Left lung (tissue), 10 donors: ENCODE results near the gene C19orf44. TPM values are rescaled to one million over a fixed set of nuclear protein-coding genes. Genes with fewer than 3 reads are reported as not detected.
"Not testable (repeated sequence)": the region's sequence is repeated elsewhere in the genome, so short reads cannot be mapped to it uniquely, and the experiment has no call there.

Source experiments
- ATAC-seq: fragments of 200-7000 bp; cut with Tn5 transposase; one replicate; pipeline ENCODE4 v1.9.1; 2020; ENCODE audit warnings: moderate library complexity
- DNase-seq, 4 donors: peaks; one replicate each; pipeline ENCODE4 v3.0.0-alpha.2; 2013 to 2020
- H3K27ac ChIP-seq, 2 donors: fragments of 200-600 bp; sonication (generic) in 1 of 2; one replicate each; pipeline versions ENCODE4 v1.5.0 to v1.8.0; 2020 to 2021
- H3K27me3 ChIP-seq, 2 donors: fragments of 200-600 bp; sonication (generic) in 1 of 2; one replicate each; pipeline versions ENCODE4 v1.5.0 to v1.8.0; 2020 to 2021
- H3K36me3 ChIP-seq, 2 donors: fragments of 200-600 bp; sonication (generic) in 1 of 2; one replicate each; pipeline versions ENCODE4 v1.5.0 to v1.8.0; 2020 to 2021
- H3K4me1 ChIP-seq, 2 donors: fragments of 200-600 bp; one replicate each; pipeline ENCODE4 v1.8.0; 2021
- H3K4me3 ChIP-seq, 2 donors: fragments of 200-600 bp; sonication (generic) in 1 of 2; one replicate each; pipeline versions ENCODE4 v1.5.0 to v1.8.0; 2020 to 2021; ENCODE audit warnings: mild to moderate bottlenecking in 1 of 2
- H3K9me3 ChIP-seq, 2 donors: fragments of 200-600 bp; sonication (generic) in 1 of 2; one replicate each; pipeline versions ENCODE4 v1.5.0 to v1.8.0; 2020 to 2021
- CTCF ChIP-seq, 2 donors: fragments of 200-600 bp; sonication (generic) in 1 of 2; IDR thresholded peaks; one replicate each; pipeline versions ENCODE4 v1.5.0 to v1.8.0; 2021; ENCODE audit warnings: antibody characterized with exemption in 2 of 2
- intact Hi-C, 2 donors: fragments of 100-400 bp; cut with DNase I; formaldehyde crosslinking; loops; one replicate each; pipeline versions ENCODE4 v1.11.2 to v1.14.2; 2022
- polyA plus RNA-seq, 6 donors: library from polyadenylated mRNA; unstranded; fragments of 120-200 nt; gene quantifications; one replicate each; pipeline ENCODE4 v1.2.1, GENCODE V29; 2013; ENCODE audit not compliant: insufficient read length in 6 of 6
- total RNA-seq, 2 donors: library from RNA; stranded (reverse); fragmentation: NEBNext Ultra II Directional; extraction: Animal tissue kit (Norgen Biotek cat#: 25700); gene quantifications; one replicate each; pipeline ENCODE4 v1.2.1, GENCODE V29; 2021
- donor health status: DM: no; HTN: yes; CAD: no.
- donor health status: DM: no; HTN: no; CAD: no.

Gene C19orf44
- total and polyA plus RNA-seq, 8 donors, result 4.9 to 18.7 (median 15.0) TPM

GRCh38 chr19:16497837-16498236, 1.6 kb downstream of the C19orf44 start:
- H3K4me3 ChIP-seq, result no peak overlapping the region
- no peak for TF ChIP-seq CTCF (IDR thresholded peaks at IDR 0.05)
- H3K4me1 ChIP-seq, result peaks cover 0 to 11% of the 10 kb centered on the region in 2 donors
- intact Hi-C loops, result no loop called here
- no peaks in the 10 kb centered on the region for H3K9me3 ChIP-seq
- H3K27ac ChIP-seq, result no peak overlapping the region
- H3K36me3 ChIP-seq, result peaks cover 0 to 12% of the 10 kb centered on the region in 2 donors
- no peak for ATAC-seq
- no peaks in the 10 kb centered on the region for H3K27me3 ChIP-seq
- DNase-seq, result peak in 1 of 4 donors; percentile 34

GRCh38 chr19:16504271-16504670, 8.1 kb downstream of the C19orf44 start:
- TF ChIP-seq CTCF (IDR thresholded peaks at IDR 0.05), result no peak
- no peak overlapping the region for H3K4me3 ChIP-seq
- H3K27me3 ChIP-seq, result no peaks in the 10 kb centered on the region
- no peaks in the 10 kb centered on the region for H3K4me1 ChIP-seq
- H3K27ac ChIP-seq, result no peak overlapping the region
- peaks cover 0 to 41% of the 10 kb centered on the region in 2 donors for H3K36me3 ChIP-seq
- H3K9me3 ChIP-seq, result no peaks in the 10 kb centered on the region
- intact Hi-C loops, result no loop called here
- no peak for ATAC-seq
- DNase-seq, result no peak

GRCh38 chr19:16506161-16506560, 10.0 kb downstream of the C19orf44 start:
- DNase-seq, ATAC-seq, H3K9me3 ChIP-seq, intact Hi-C loops, H3K27ac ChIP-seq, H3K4me1 ChIP-seq, H3K27me3 ChIP-seq, H3K4me3 ChIP-seq: not testable (repeated sequence)
- H3K36me3 ChIP-seq, result peaks cover 0 to 54% of the 10 kb centered on the region in 2 donors

DNA sequence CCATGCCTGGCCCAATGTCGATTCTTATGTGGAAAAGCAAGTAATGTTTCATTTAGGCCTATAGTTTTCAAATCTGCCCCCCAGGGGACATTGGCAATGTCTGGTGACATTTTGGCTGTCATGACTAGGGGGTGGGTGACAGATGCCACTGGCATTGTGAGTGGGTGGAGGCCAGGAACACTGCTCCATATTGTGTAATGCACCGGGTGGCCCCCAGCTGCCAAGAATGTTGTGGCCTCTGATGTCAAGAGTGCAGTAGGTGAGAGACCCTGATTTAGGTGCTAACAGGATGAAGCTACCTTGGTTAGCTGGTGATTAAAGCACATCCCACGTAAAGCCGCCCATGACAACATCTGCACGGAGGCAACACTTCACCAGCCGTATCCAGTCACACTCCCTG, 10.8 kb downstream of the C19orf44 start:
- no peaks in the 10 kb centered on the region for H3K4me1 ChIP-seq
- H3K4me3 ChIP-seq, result no peak overlapping the region
- no peak for TF ChIP-seq CTCF (IDR thresholded peaks at IDR 0.05)
- ATAC-seq (no peak), DNase-seq (no peak)
- H3K27ac ChIP-seq, result no peak overlapping the region
- H3K27me3 ChIP-seq, result no peaks in the 10 kb centered on the region
- H3K9me3 ChIP-seq, result no peaks in the 10 kb centered on the region
- intact Hi-C loops, result no loop called here
- peaks cover 0 to 52% of the 10 kb centered on the region in 2 donors for H3K36me3 ChIP-seq

- no peaks in the 10 kb centered on the region for H3K9me3 ChIP-seq
- peaks cover 0 to 53% of the 10 kb centered on the region in 2 donors for H3K36me3 ChIP-seq
- no peak for TF ChIP-seq CTCF (IDR thresholded peaks at IDR 0.05)
- DNase-seq (no peak), ATAC-seq (no peak)
- no peak overlapping the region for H3K4me3 ChIP-seq
- H3K27me3 ChIP-seq, result no peaks in the 10 kb centered on the region
- no peaks in the 10 kb centered on the region for H3K4me1 ChIP-seq
- H3K27ac ChIP-seq, result no peak overlapping the region
- intact Hi-C loops, result no loop called here
Observed at GRCh38 chr19:16508546-16508945, 12.4 kb downstream of the C19orf44 start.
